Duodenal mucosa (tissue), 2 donors: ENCODE data around the gene UBA5.

Experiments used
- H3K27ac ChIP-seq: one replicate; pipeline ENCODE4 v1.7.0; 2013; ENCODE audit warnings: low read depth, low read length
- H3K27me3 ChIP-seq, 2 donors: one replicate each; pipeline ENCODE4 v1.7.0; 2013; ENCODE audit warnings: low read length in 2 of 2, control low read depth in 1 of 2; ENCODE audit not compliant: insufficient read depth in 2 of 2, control insufficient read depth in 1 of 2
- H3K36me3 ChIP-seq, 2 donors: one replicate each; pipeline ENCODE4 v1.7.0; 2013; ENCODE audit warnings: low read length in 2 of 2, control low read depth in 1 of 2; ENCODE audit not compliant: insufficient read depth in 2 of 2, control insufficient read depth in 1 of 2
- H3K4me1 ChIP-seq, 2 donors: one replicate each; pipeline ENCODE4 v1.7.0; 2013; ENCODE audit warnings: low read length in 2 of 2, control low read depth in 1 of 2; ENCODE audit not compliant: insufficient read depth in 2 of 2, control insufficient read depth in 1 of 2
- H3K4me3 ChIP-seq, 2 donors: one replicate each; pipeline ENCODE4 v1.7.0; 2013; ENCODE audit warnings: low read length in 2 of 2, low read depth in 1 of 2
- H3K9ac ChIP-seq, 2 donors: one replicate each; pipeline ENCODE4 v1.7.0; 2013; ENCODE audit warnings: low read length in 2 of 2, low read depth in 1 of 2
- H3K9me3 ChIP-seq, 2 donors: one replicate each; pipeline ENCODE4 v1.7.0; 2013; ENCODE audit warnings: low read length in 2 of 2, control low read depth in 1 of 2; ENCODE audit not compliant: control insufficient read depth in 1 of 2

The UBA5 gene

DNA sequence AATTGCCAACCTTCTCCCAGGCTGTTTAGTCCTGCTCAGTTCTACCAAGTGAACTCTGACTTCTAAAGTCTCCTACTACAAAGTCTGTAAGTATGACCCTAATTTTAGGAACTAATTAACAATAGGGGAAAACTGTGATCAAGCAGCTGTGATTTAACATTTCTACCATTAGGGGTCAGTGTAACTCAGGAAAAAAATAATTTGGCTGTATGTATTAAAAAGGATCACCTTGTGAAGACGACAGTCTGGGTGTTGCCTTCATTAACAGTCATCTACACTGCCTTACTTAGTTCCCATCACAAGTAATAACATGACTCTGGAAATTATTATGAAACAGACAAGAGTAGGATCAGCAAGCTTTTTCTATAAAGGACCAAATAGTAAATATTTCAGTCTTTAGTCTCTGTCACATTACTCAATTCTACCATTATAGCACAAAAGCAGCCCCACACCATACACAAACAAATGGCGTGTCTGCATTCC lies 66.3 kb downstream of the UBA5 start:
- Histone ChIP-seq H3K27me3 (no peaks in the 10 kb centered on the region), H3K4me1 (peaks cover under 1 to 5% of the 10 kb centered on the region in 2 donors), H3K9ac (no peak overlapping the region), H3K36me3 (no peaks in the 10 kb centered on the region), H3K4me3 (no peak overlapping the region), H3K27ac (no peak overlapping the region), H3K9me3 (no peaks in the 10 kb centered on the region)
